Liver (tissue), 3 donors: Measurements from ENCODE around the gene AP1M2.

Experiments used
- EGR1 ChIP-seq, 2 donors: IDR thresholded peaks; 2 replicates each; pipeline ENCODE4 v1.6.1; 2016 to 2018; ENCODE audit warnings: antibody characterized with exemption in 2 of 2, low read depth in 2 of 2
- JUND ChIP-seq, 2 donors: IDR thresholded peaks; 2 replicates each; pipeline ENCODE4 v1.6.1; 2016; ENCODE audit warnings: antibody characterized with exemption in 2 of 2
- TAF1 ChIP-seq: conservative IDR thresholded peaks from 2 replicates; pipeline ENCODE4 v1.6.1; 2016; ENCODE audit warnings: antibody characterized with exemption, mild to moderate bottlenecking
- YY1 ChIP-seq: IDR thresholded peaks from 2 replicates; pipeline ENCODE4 v1.6.1; 2016; ENCODE audit warnings: antibody characterized with exemption, mild to moderate bottlenecking
- TF ChIP-seq, protein P1 (sequence below): fragments of 150-350 bp; IDR thresholded peaks from 2 replicates; pipeline ENCODE4 v1.5.1; 2017; ENCODE audit warnings: improper control_type of control experiment, low read depth, low read length; ENCODE audit not compliant: missing input control
- TF ChIP-seq, protein P2 (sequence below): IDR thresholded peaks from 2 replicates; pipeline ENCODE4 v1.6.1; 2016; ENCODE audit warnings: antibody characterized with exemption, mild to moderate bottlenecking
- donor health status: healthy.
- donor health status: healthy.

DNA sequence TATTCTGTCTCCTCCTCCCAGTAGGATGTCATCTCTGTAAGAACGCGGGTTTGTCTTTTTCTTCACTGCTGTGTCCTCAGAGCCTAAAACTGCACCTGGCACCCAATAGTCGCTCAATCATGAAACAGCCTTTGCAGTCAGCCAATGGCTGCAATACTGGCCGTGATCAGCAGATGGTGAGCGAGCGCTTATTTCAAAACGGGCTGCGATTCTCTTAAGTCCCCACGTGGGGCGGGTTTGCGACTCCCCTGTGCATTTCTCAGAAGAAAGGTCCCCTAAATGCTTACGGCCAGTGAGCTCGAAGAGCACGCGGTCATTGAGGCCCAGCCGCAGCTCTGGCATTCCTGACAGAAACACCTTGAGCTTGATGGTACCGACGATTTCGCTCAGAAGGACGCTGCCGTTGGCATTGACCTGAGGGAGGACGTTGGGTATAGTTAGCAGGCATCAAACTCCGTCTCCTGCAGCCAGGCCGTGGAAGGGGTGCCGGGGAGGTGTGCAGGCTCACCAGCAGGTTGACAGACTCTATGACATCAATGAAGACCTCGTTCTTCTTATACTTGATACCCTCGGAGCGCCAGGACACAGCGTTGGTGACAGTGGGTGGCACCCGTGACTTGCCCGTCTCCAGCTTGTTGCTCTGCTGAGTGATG, 6.0 kb downstream of the AP1M2 start:
- TF ChIP-seq, protein P1, sequence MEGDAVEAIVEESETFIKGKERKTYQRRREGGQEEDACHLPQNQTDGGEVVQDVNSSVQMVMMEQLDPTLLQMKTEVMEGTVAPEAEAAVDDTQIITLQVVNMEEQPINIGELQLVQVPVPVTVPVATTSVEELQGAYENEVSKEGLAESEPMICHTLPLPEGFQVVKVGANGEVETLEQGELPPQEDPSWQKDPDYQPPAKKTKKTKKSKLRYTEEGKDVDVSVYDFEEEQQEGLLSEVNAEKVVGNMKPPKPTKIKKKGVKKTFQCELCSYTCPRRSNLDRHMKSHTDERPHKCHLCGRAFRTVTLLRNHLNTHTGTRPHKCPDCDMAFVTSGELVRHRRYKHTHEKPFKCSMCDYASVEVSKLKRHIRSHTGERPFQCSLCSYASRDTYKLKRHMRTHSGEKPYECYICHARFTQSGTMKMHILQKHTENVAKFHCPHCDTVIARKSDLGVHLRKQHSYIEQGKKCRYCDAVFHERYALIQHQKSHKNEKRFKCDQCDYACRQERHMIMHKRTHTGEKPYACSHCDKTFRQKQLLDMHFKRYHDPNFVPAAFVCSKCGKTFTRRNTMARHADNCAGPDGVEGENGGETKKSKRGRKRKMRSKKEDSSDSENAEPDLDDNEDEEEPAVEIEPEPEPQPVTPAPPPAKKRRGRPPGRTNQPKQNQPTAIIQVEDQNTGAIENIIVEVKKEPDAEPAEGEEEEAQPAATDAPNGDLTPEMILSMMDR: peak; percentile 100
- TF ChIP-seq TAF1 (no peak), YY1 (no peak), JUND (IDR thresholded peaks at IDR 0.05) (no peak), EGR1 (IDR thresholded peaks at IDR 0.05; ENCODE audit: low read depth in 2 of 2) (no peak)
- TF ChIP-seq, protein P2, sequence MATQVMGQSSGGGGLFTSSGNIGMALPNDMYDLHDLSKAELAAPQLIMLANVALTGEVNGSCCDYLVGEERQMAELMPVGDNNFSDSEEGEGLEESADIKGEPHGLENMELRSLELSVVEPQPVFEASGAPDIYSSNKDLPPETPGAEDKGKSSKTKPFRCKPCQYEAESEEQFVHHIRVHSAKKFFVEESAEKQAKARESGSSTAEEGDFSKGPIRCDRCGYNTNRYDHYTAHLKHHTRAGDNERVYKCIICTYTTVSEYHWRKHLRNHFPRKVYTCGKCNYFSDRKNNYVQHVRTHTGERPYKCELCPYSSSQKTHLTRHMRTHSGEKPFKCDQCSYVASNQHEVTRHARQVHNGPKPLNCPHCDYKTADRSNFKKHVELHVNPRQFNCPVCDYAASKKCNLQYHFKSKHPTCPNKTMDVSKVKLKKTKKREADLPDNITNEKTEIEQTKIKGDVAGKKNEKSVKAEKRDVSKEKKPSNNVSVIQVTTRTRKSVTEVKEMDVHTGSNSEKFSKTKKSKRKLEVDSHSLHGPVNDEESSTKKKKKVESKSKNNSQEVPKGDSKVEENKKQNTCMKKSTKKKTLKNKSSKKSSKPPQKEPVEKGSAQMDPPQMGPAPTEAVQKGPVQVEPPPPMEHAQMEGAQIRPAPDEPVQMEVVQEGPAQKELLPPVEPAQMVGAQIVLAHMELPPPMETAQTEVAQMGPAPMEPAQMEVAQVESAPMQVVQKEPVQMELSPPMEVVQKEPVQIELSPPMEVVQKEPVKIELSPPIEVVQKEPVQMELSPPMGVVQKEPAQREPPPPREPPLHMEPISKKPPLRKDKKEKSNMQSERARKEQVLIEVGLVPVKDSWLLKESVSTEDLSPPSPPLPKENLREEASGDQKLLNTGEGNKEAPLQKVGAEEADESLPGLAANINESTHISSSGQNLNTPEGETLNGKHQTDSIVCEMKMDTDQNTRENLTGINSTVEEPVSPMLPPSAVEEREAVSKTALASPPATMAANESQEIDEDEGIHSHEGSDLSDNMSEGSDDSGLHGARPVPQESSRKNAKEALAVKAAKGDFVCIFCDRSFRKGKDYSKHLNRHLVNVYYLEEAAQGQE: no peak
